ENCODE measurements around the gene RAB8B.

GRCh38 chr15:63172851-63173451 is 16.5 kb upstream of the RAB8B start:
- TF ChIP-seq CTCF (IDR thresholded peaks at IDR 0.05; ENCODE audit: poor library complexity) (no peak), EZH2 (IDR thresholded peaks at IDR 0.05; ENCODE audit: borderline replicate concordance) (no peak)
